ENCODE results near the gene RAI1.

RAI1 gene

DNA sequence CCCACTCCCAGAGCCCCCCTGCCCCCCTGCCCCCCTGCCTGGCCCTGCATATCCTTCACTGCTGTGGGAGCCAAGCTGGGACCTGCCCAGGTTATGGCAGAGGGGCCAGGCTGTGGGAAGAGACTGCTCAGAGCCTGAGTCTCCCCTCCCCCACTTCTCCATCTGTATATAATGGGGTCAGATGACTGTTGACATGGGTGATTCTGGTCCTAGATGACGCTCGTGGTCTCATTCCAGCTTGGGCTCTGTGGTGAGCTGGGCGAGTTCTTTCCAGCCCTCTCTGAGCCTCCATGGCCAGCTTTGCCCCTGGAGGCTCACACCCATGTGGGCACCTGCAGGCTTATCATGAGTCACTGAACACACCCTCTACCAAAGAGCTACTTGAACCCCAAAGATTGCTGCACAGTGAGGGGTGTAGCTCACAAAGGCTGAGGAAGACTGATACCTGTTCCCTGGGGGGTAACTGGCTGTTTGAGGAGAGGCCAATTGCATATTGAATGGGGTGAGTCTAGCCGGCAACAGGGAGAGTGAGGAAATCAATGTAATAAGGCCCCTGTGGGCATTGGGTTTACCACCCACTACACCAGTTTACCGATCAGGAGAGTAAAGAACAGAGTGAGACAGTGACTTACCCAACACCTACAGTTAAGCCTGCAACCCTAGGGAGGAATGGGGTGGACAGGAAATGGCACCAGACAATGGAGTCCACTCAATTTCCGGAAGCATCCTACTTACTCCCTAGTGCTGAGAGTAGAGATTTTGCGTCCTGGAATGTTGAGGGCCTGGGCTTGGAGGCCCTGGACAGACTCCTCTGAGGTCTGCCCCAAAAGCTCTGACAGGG, 159.7 kb downstream of the RAI1 start:
- H3K9me3 ChIP-seq (ENCODE audit: low read length): no peaks in the 10 kb centered on the region
- H2AFZ ChIP-seq (ENCODE audit: low read depth, low read length): no peak overlapping the region
- H3K27me3 ChIP-seq (ENCODE audit: insufficient read depth, low read length): no peaks in the 10 kb centered on the region
- H3K4me1 ChIP-seq (ENCODE audit: insufficient read depth, low read length): peaks cover 17% of the 10 kb centered on the region
- no peak overlapping the region for H3K4me3 ChIP-seq (ENCODE audit: low read length)
- H3K36me3 ChIP-seq (ENCODE audit: insufficient read depth, low read length): no peaks in the 10 kb centered on the region

DNA sequence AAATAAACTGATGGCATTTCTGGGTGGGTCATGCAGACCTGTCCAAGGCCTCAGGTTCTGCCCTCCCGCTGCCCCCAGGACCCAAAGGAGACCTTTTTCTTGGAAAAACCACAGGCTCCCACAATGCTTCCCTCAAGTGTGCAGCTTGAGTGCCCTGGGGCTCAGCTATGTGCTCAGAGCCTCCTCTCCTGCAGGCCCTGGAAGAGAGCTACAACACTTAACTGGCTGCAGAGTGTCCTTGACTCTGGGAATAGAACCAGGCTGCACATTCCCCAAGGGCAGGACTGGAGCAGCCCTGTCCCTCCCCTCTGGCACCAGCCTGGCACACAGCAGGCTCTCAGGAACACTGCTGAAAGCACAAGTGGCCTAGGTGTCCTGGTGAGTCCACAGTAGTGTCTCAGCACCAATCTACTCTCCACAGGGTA, 160.4 kb downstream of the RAI1 start:
- peaks cover 16% of the 10 kb centered on the region for H3K4me1 ChIP-seq (ENCODE audit: insufficient read depth, low read length)
- no peak overlapping the region for H3K4me3 ChIP-seq (ENCODE audit: low read length)
- no peaks in the 10 kb centered on the region for H3K36me3 ChIP-seq (ENCODE audit: insufficient read depth, low read length)
- no peaks in the 10 kb centered on the region for H3K9me3 ChIP-seq (ENCODE audit: low read length)
- H2AFZ ChIP-seq (ENCODE audit: low read depth, low read length): no peak overlapping the region
- H3K27me3 ChIP-seq (ENCODE audit: insufficient read depth, low read length): no peaks in the 10 kb centered on the region

DNA sequence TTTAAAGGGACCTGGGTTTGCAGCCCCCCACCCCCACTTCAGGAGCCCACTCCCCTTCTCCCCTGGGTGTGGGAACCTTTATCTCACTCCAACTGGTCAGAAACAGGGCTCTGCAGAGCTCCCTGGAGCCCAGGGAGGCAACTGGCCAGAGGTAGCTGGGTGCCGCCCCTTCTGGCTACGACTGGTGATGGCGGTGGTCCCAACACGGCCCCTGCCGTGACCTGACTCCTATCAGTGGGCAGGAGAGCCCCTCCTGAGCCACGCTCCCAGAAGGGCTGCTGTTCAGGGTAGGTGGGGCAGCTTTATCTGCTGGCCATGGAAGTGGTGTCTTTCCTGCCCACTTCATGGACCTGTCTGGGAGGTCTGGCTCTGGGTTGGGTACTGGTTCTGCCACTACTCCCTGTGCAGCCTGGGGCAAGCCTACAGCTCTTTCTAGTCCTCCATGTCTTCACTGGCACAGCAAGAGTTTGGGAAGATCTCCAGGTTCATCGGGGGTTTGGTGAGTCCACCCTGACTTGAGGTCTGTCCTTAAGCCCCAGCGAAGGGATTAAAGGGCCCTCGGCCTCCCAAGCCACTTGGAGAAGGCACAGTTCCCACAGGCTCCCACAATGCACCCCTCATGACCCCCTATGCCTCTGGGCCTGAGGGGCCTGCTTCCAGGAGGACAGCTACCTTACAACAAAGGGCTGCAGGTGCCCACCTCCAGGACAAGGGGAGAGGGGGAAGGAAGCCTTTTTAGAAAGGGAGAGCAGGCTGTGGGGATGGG, 161.0 kb downstream of the RAI1 start:
- no peaks in the 10 kb centered on the region for H3K9me3 ChIP-seq (ENCODE audit: low read length)
- no peak overlapping the region for H2AFZ ChIP-seq (ENCODE audit: low read depth, low read length)
- no peak overlapping the region for H3K4me3 ChIP-seq (ENCODE audit: low read length)
- no peaks in the 10 kb centered on the region for H3K27me3 ChIP-seq (ENCODE audit: insufficient read depth, low read length)
- H3K4me1 ChIP-seq (ENCODE audit: insufficient read depth, low read length): peaks cover 12% of the 10 kb centered on the region
- no peaks in the 10 kb centered on the region for H3K36me3 ChIP-seq (ENCODE audit: insufficient read depth, low read length)

DNA sequence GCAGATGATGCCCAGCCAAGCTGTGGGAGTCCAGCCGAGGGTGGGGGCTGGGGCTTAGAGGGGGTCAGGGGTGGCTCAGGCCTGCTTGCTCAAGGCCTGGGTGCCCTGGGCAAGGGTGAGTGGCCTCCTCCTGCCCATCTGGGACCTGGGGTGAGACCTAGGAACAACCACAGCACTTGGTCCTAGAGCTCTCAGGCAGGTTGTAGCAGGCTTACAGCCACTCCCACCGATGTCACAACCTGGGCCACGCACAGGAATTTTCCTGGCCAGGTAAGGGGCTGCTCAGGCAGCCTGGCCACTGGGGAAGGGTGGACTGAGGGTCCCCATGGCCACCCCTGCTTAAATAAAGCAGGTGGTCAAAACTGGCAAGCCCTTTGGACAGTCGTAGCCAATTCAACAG, 161.8 kb downstream of the RAI1 start:
- peaks cover 6% of the 10 kb centered on the region for H3K4me1 ChIP-seq (ENCODE audit: insufficient read depth, low read length)
- no peaks in the 10 kb centered on the region for H3K9me3 ChIP-seq (ENCODE audit: low read length)
- H3K4me3 ChIP-seq (ENCODE audit: low read length): no peak overlapping the region
- no peaks in the 10 kb centered on the region for H3K36me3 ChIP-seq (ENCODE audit: insufficient read depth, low read length)
- no peak overlapping the region for H2AFZ ChIP-seq (ENCODE audit: low read depth, low read length)
- H3K27me3 ChIP-seq (ENCODE audit: insufficient read depth, low read length): no peaks in the 10 kb centered on the region

DNA sequence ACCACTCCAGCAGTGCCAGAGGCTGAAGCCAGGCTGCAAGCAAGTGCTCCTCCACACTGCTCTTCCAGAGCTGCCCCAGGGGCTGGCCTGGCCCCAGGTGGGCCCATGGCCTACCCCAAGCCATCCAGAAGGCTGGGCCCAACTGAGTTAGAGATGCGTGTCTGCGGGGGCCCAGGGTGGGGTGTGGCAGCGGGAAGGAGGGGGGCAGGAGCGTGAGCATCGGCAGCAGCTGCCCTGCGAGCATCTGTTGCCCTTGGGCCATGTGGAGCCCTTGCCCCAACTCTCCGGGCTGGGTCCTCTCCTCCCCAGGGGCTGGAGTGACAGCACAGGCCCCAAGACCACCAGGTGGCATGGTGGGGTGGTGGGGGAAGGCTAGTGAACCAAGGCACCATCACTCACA, 162.8 kb downstream of the RAI1 start:
- Histone ChIP-seq H3K36me3 (ENCODE audit: insufficient read depth, low read length) (no peaks in the 10 kb centered on the region), H3K9me3 (ENCODE audit: low read length) (no peaks in the 10 kb centered on the region), H3K4me3 (ENCODE audit: low read length) (no peak overlapping the region), H3K4me1 (ENCODE audit: insufficient read depth, low read length) (peaks cover 5% of the 10 kb centered on the region), H3K27me3 (ENCODE audit: insufficient read depth, low read length) (no peaks in the 10 kb centered on the region), H2AFZ (ENCODE audit: low read depth, low read length) (no peak overlapping the region)

DNA sequence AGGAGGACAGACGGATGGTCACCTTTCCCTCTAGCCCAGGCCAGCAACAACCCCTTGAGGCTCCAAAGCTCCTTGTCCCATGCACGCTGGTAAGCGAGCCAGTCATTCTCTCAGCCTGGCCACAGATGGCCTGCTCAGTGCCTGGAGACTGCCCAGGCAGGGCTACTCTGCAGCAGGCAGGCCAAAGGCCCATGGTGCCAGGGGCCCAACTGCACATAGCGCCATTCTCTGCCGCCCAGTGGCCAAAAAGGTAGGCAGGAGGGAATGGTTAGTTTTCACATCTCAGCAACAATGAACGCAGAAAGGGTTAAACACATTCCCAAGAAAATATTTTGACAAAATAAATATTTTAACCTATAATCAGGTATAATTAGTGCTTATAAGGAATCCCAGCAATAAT, 163.2 kb downstream of the RAI1 start:
- Histone ChIP-seq H2AFZ (ENCODE audit: low read depth, low read length) (no peak overlapping the region), H3K4me3 (ENCODE audit: low read length) (no peak overlapping the region), H3K9me3 (ENCODE audit: low read length) (no peaks in the 10 kb centered on the region), H3K27me3 (ENCODE audit: insufficient read depth, low read length) (no peaks in the 10 kb centered on the region), H3K36me3 (ENCODE audit: insufficient read depth, low read length) (no peaks in the 10 kb centered on the region), H3K4me1 (ENCODE audit: insufficient read depth, low read length) (peaks cover 5% of the 10 kb centered on the region)

DNA sequence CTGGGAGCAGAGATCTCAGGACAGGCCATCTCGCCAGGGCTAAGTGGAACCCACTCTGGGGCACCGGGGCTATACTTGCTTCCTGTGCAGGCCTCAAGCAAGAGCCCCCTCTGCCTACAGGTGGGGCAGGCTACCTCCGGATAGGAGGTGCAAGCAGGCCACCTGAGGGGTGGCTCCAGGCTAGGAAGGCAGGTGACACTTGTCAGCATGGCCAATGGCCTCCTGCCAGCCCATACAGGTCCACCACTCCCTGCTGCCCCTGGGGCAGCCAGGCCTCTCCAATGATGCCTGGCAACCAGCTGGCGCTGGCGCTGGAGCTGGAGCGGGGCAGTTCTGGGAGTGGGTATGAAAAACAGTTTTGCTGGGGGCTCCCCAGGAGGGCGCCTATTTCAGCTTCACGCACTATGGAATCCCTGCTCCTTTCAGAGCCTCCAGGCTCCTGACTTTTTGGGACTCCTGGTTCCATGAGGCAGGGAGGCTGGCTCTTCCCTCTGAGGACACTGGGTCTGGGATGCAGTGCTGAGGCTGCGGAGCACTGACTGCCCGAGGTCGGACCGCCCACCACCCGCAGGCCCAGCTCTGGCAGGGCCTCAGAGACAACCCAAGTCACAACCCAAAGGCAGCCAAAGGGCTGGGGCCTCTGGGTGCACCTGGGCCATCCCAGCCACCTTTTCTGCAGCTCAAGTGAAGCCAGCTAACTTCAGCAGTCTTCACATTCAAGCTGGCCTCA, 164.0 kb downstream of the RAI1 start:
- Histone ChIP-seq H3K4me3 (ENCODE audit: low read length) (no peak overlapping the region), H2AFZ (ENCODE audit: low read depth, low read length) (no peak overlapping the region), H3K27me3 (ENCODE audit: insufficient read depth, low read length) (no peaks in the 10 kb centered on the region), H3K9me3 (ENCODE audit: low read length) (no peaks in the 10 kb centered on the region), H3K36me3 (ENCODE audit: insufficient read depth, low read length) (no peaks in the 10 kb centered on the region), H3K4me1 (ENCODE audit: insufficient read depth, low read length) (peaks cover 11% of the 10 kb centered on the region)

DNA sequence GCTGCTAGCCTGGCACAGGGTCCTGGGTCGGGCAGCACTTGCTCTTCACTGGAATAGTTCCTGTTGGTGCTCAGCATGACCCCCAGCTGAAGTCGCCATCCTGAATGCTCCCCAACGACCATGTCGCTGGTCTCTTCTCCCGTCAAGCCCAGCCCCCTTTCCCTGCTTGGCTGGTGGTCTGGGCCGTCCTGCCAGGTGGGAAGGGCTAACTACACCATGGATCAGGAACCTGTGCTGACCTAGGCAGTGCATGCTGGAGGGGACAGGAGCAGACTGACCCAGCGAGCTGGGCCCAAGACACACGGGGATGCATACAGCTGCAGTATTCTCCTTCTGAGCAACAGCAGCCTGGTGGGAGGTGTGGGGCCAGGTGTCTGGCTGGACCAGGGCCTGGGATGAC, 164.7 kb downstream of the RAI1 start:
- H3K4me1 ChIP-seq (ENCODE audit: insufficient read depth, low read length): peaks cover 15% of the 10 kb centered on the region

DNA sequence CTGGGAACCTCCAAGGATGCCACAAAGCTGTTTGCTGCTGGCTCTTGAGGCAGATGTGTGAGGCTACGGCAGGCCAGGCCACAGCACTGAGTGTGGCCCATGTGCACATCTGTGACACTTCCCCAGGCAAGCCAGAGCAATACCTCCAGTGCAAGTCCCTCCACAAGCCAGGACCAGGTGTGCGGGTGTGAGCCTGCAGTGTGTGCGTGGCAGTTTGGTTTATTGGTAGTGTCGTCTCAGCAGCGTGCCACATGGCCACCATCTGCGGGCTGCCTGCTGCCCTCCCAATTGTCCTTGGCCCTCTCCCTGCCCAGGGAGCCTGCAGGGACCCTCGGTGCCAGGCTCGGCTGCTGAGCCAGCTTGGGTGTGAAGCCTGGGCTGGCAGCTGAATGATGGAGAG, 165.4 kb downstream of the RAI1 start:
- Histone ChIP-seq H2AFZ (ENCODE audit: low read depth, low read length) (no peak overlapping the region), H3K4me3 (ENCODE audit: low read length) (no peak overlapping the region), H3K9me3 (ENCODE audit: low read length) (no peaks in the 10 kb centered on the region)

More for the DNA sequence above, 164.7 kb downstream of the RAI1 start:
- Histone ChIP-seq H3K4me3 (ENCODE audit: low read length) (no peak overlapping the region), H2AFZ (ENCODE audit: low read depth, low read length) (no peak overlapping the region), H3K36me3 (ENCODE audit: insufficient read depth, low read length) (no peaks in the 10 kb centered on the region), H3K9me3 (ENCODE audit: low read length) (no peaks in the 10 kb centered on the region), H3K27me3 (ENCODE audit: insufficient read depth, low read length) (no peaks in the 10 kb centered on the region)

DNA sequence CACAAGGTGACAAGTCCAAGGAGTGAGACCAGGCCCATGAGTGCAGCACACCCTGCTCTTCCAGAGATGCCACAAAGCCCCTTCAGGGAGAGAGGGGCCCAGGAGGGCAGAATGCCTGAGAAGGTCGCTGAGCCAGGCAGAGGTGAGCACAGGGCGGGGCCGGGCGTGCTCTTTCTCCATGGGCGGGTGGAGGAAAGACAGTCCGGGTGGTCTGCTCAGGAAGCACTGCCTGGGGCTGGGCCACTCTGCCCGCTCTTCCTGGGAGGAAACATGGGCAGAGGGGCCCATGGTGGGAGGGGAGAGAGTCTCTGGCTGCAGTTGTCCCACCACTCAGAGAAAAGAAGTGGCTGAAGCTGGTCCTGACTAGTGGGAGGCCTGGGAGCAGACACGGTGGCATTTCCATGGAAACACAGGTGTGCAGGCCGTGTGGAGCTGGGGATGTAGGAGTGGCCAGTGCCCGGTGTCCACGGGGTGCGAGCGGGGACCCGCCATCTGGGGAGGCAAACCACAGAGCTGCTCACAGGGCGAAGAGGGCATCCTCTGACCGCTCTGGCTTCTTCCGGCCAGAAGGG, 165.9 kb downstream of the RAI1 start:
- no peak overlapping the region for H3K4me3 ChIP-seq (ENCODE audit: low read length)
- H3K27me3 ChIP-seq (ENCODE audit: insufficient read depth, low read length): no peaks in the 10 kb centered on the region
- H3K36me3 ChIP-seq (ENCODE audit: insufficient read depth, low read length): no peaks in the 10 kb centered on the region
- H2AFZ ChIP-seq (ENCODE audit: low read depth, low read length): no peak overlapping the region
- peaks cover 26% of the 10 kb centered on the region for H3K4me1 ChIP-seq (ENCODE audit: insufficient read depth, low read length)
- H3K9me3 ChIP-seq (ENCODE audit: low read length): no peaks in the 10 kb centered on the region

More for the DNA sequence above, 165.4 kb downstream of the RAI1 start:
- H3K36me3 ChIP-seq (ENCODE audit: insufficient read depth, low read length): no peaks in the 10 kb centered on the region
- H3K4me1 ChIP-seq (ENCODE audit: insufficient read depth, low read length): peaks cover 20% of the 10 kb centered on the region
- no peaks in the 10 kb centered on the region for H3K27me3 ChIP-seq (ENCODE audit: insufficient read depth, low read length)

DNA sequence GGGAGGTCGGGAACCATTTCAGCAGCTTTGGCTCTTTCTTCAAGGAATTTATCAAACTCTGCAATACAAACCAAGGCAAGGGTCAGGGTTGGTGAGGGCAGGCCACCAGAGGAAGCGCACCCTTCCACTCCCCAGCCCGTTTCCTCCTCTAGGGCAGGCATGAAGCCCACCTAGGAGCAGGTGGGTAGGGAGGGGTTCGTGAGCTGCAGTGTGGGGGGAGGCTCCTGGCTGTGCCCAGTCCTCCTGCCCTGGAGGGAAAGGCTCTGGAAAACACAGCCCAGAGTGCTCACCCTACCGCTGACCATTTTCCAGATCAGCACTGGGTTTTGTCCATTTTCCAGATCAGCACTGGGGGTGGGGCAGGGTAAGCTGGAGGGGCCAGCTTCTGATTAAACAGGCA, 166.5 kb downstream of the RAI1 start:
- peaks cover 28% of the 10 kb centered on the region for H3K4me1 ChIP-seq (ENCODE audit: insufficient read depth, low read length)
- H3K27me3 ChIP-seq (ENCODE audit: insufficient read depth, low read length): no peaks in the 10 kb centered on the region
- H2AFZ ChIP-seq (ENCODE audit: low read depth, low read length): no peak overlapping the region
- H3K36me3 ChIP-seq (ENCODE audit: insufficient read depth, low read length): no peaks in the 10 kb centered on the region
- H3K9me3 ChIP-seq (ENCODE audit: low read length): no peaks in the 10 kb centered on the region
- H3K4me3 ChIP-seq (ENCODE audit: low read length): no peak overlapping the region

DNA sequence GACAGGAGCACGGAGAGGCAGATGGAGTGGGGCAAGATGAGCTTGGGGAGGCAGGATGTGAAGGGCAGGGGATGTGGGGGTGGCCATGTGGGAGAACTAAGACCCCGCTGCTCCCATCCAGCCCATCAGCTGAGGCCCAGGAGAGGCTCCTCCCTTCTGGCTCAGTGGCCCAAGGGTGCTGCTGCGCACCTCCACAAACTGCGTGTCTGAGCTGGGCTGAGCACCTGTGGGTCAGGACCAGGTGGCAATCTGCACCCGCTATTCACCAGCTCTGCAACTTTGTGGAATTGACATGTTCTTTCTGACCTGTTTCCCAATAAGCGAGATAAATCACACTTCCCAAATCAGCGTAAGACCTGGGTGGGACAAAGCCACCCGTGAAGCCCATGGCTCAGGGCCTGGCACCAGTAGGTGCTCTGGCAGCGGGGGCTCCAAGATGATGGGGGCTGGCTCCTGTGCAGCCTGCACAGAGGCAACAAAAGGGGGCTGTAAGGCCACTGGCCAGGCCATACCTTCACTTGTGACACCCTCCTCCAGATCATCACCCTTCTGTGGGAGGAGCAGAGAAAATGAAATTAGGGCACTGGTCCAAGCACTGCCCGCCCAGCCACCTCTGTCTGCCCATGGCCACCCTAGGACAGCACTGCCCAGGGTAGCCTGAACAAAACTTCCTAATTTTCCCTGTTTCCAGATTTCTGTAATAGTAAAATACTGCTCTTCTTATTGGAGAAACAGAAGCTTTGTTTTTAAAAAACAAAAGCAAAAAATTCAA, 167.2 kb downstream of the RAI1 start:
- Histone ChIP-seq H3K36me3 (ENCODE audit: insufficient read depth, low read length) (no peaks in the 10 kb centered on the region), H3K4me1 (ENCODE audit: insufficient read depth, low read length) (peaks cover 28% of the 10 kb centered on the region), H3K9me3 (ENCODE audit: low read length) (no peaks in the 10 kb centered on the region), H3K27me3 (ENCODE audit: insufficient read depth, low read length) (no peaks in the 10 kb centered on the region), H2AFZ (ENCODE audit: low read depth, low read length) (no peak overlapping the region), H3K4me3 (ENCODE audit: low read length) (no peak overlapping the region)

All from neuron (in vitro differentiated cells).